ENCODE results near the gene FAM25G.
A peak's percentile ranks its signal among the peaks of the same experiment; 100 is the strongest.
"Not testable (repeated sequence)": the region's sequence is repeated elsewhere in the genome, so short reads cannot be mapped to it uniquely, and the experiment has no call there.

Gene FAM25G

GRCh38 chr10:47462577-47463358 lies 28.7 kb downstream of the FAM25G start:
- not testable (repeated sequence) for DNase-seq

GRCh38 chr10:47461261-47461687 lies 30.2 kb downstream of the FAM25G start:
- peak; percentile 0 for DNase-seq

- no peak for DNase-seq
Observed at GRCh38 chr10:47458466-47459154, 32.9 kb downstream of the FAM25G start.

GRCh38 chr10:47457826-47458225 lies 33.7 kb downstream of the FAM25G start:
- DNase-seq = no peak

- no peak for DNase-seq
Observed at GRCh38 chr10:47457528-47457820, 34.0 kb downstream of the FAM25G start.

- DNase-seq = no peak
Observed at GRCh38 chr10:47456794-47457527, 34.5 kb downstream of the FAM25G start.

- DNase-seq = no peak
Observed at GRCh38 chr10:47456079-47456785, 35.3 kb downstream of the FAM25G start.

- DNase-seq = not testable (repeated sequence)
Observed at GRCh38 chr10:47455350-47456078, 36.0 kb downstream of the FAM25G start.

- DNase-seq = no peak
Observed at GRCh38 chr10:47454780-47455058, 36.8 kb downstream of the FAM25G start.

GRCh38 chr10:47454008-47454779 lies 37.3 kb downstream of the FAM25G start:
- no peak for DNase-seq

GRCh38 chr10:47453141-47454007 lies 38.1 kb downstream of the FAM25G start:
- DNase-seq = no peak

GRCh38 chr10:47452495-47453140 lies 38.9 kb downstream of the FAM25G start:
- DNase-seq = no peak

GRCh38 chr10:47451998-47452494 lies 39.5 kb downstream of the FAM25G start:
- no peak for DNase-seq

- no peak for DNase-seq
Observed at GRCh38 chr10:47451273-47451997, 40.1 kb downstream of the FAM25G start.

- no peak for DNase-seq
Observed at GRCh38 chr10:47450442-47450841, 41.1 kb downstream of the FAM25G start.

- DNase-seq = no peak
Observed at GRCh38 chr10:47449979-47450378, 41.5 kb downstream of the FAM25G start.

- DNase-seq = no peak
Observed at GRCh38 chr10:47449102-47449978, 42.2 kb downstream of the FAM25G start.

- no peak for DNase-seq
Observed at GRCh38 chr10:47447705-47448104, 43.8 kb downstream of the FAM25G start.
